ENCODE measurements around the gene BAHCC1. TPM values are rescaled to one million over a fixed set of nuclear protein-coding genes. Genes with fewer than 3 reads are reported as not detected.

The BAHCC1 gene
- total and polyA plus RNA-seq, 2 of the 8 experiments (the other 6 are each of a cell fraction or from before 2014, with no cell fraction given), result 0.26 to 0.58 TPM

DNA sequence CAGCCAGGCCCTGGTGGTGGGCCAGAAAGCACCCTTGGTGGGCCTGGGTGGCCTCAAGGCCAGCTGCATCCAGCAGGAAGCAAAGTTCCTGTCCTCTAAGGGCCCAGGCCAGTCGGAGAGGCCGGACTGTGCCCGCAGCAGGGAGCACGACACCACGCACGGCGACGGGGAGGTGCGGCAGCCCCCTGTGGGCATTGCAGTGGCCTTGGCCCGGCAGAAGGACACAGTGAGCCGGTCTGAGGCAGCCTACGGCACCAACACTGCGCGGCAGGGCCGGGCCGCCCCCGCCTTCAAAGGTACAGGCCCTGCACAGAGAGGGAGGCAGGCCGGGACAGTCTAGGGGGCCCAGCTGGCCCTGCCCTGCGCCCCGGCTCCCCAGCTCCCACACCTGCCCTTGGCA, 48.0 kb downstream of the BAHCC1 start:
- Histone ChIP-seq H3K23me2 (ENCODE audit: low read depth, low read length) (no peaks in the 10 kb centered on the region), H4K5ac (ENCODE audit: insufficient read length, low read depth, low read length) (no peak overlapping the region), H4K8ac (ENCODE audit: extremely low read depth, insufficient read depth, low read length) (peak overlapping the region; percentile 2; the same call in 1 of the 2 replicates), H3K23ac (ENCODE audit: insufficient read length) (no peak overlapping the region), H2BK120ac (replicated peaks; ENCODE audit: low read depth, low read length) (no peak overlapping the region), H3K4ac (replicated peaks; ENCODE audit: insufficient read length, low read depth, low read length) (no peak overlapping the region), H2AK5ac (ENCODE audit: low read depth, low read length) (no peak overlapping the region), H3K4me2 (ENCODE audit: insufficient read depth in 1 of 2, low read depth in 2 of 2, low read length in 2 of 2) (no peak overlapping the region), H3K56ac (replicated peaks; ENCODE audit: insufficient read length, low read depth, low read length) (no peak overlapping the region), H2BK12ac (ENCODE audit: low read depth, low read length) (no peak overlapping the region), H3K18ac (ENCODE audit: extremely low read depth, low read length) (no peak overlapping the region), H2BK20ac (ENCODE audit: low read length) (no peak overlapping the region), H3K79me2 (ENCODE audit: control insufficient read depth in 1 of 2, insufficient read depth in 2 of 2, low read length in 2 of 2) (no peaks in the 10 kb centered on the region), H3K79me1 (ENCODE audit: low read depth, low read length) (no peaks in the 10 kb centered on the region), H3K9ac (replicated peaks in 1 of 4; ENCODE audit: extremely low read depth in 1 of 4, low read depth in 3 of 4, low read length in 3 of 4) (no peak overlapping the region), H3K36me3 (ENCODE audit: control insufficient read depth in 2 of 4, insufficient read depth in 4 of 4, low read length in 3 of 4) (no peaks in the 10 kb centered on the region), H2BK5ac (ENCODE audit: low read depth, low read length) (no peak overlapping the region), H3K4me1 (replicated peaks in 1 of 4; ENCODE audit: control insufficient read depth in 3 of 4, insufficient read depth in 4 of 4, low read length in 3 of 4) (peaks cover 0 to 2% (median under 1%) of the 10 kb centered on the region in 4 experiments; a peak in 3 of 7 replicates), H4K20me1 (replicated peaks in 1 of 2; ENCODE audit: control insufficient read depth in 1 of 2, insufficient read depth in 2 of 2, low read length in 2 of 2) (no peaks in the 10 kb centered on the region), H4K91ac (replicated peaks; ENCODE audit: insufficient read length, low read length) (no peak overlapping the region), H3K27ac (ENCODE audit: low read depth, low read length) (no peak overlapping the region; the same call in 1 of the 2 replicates), H2AFZ (ENCODE audit: low read length) (no peak overlapping the region), H3K4me3 (ENCODE audit: extremely low read depth in 1 of 4, insufficient read depth in 2 of 4, low read depth in 3 of 4, low read length in 4 of 4) (no peak overlapping the region), H3K14ac (ENCODE audit: insufficient read length) (no peak overlapping the region), H2BK15ac (ENCODE audit: low read length) (no peak overlapping the region), H3K27me3 (replicated peaks in 1 of 4; ENCODE audit: control insufficient read depth in 3 of 4, extremely low read depth in 1 of 4, insufficient read depth in 3 of 4, low read length in 3 of 4) (no peaks in the 10 kb centered on the region), H3K9me3 (ENCODE audit: insufficient read depth in 2 of 2, low read depth in 1 of 2, low read length in 1 of 2) (no peaks in the 10 kb centered on the region)
- ChIA-PET CTCF (ENCODE audit: partially characterized antibody) (interaction anchor here (1.6 to 9.7 kb wide), 4 partner anchors 10 to 38 kb away, joined by 4 to 89 read pairs (median 26); no protein-coding TSS in a partner anchor), POLR2A (ENCODE audit: partially characterized antibody) (no interaction called here)
- WGBS, 2 experiments (ENCODE audit: extremely low coverage in 1 of 2, insufficient coverage in 1 of 2, insufficient read length in 1 of 2, insufficient replicate concordance in 2 of 2, low coverage in 1 of 2, low lambda C conversion rate in 2 of 2, missing lambda C conversion rate in 1 of 2), result 91% methylated on average over 19 of the region's 20 CpGs; no CpG with 5 or more reads in 1 of the 2 experiments
- DNase-seq (ENCODE audit: low read depth in 1 of 2, low spot score in 2 of 2) (no peak), FAIRE-seq (no peak)
- TF ChIP-seq TEAD4 (IDR thresholded peaks at IDR 0.05; ENCODE audit: low read depth, low read length) (no peak), RNF2 (IDR thresholded peaks at IDR 0.05; ENCODE audit: borderline replicate concordance, low read depth, low read length, missing control alignments, poor library complexity, severe bottlenecking) (no peak), BRCA1 (IDR thresholded peaks at IDR 0.05; ENCODE audit: low read depth, low read length) (no peak), POU5F1 (IDR thresholded peaks at IDR 0.05; ENCODE audit: low read depth, low read length) (no peak), TCF12 (IDR thresholded peaks at IDR 0.05; ENCODE audit: low read depth, low read length) (no peak), SIN3A (conservative IDR thresholded peaks at IDR 0.05 in 1 of 2, IDR thresholded peaks at IDR 0.05 in 1 of 2; ENCODE audit: low read depth in 1 of 2, low read length in 2 of 2) (no peak), RBBP5 (IDR thresholded peaks at IDR 0.05; ENCODE audit: borderline replicate concordance, low read depth, low read length) (no peak), CHD2 (IDR thresholded peaks at IDR 0.05; ENCODE audit: low read length) (no peak), EZH2 (IDR thresholded peaks at IDR 0.05; ENCODE audit: low read depth, low read length, severe bottlenecking) (no peak), CHD1 (IDR thresholded peaks at IDR 0.05; ENCODE audit: low read depth, low read length) (no peak), ZNF274 (IDR thresholded peaks at IDR 0.05; ENCODE audit: borderline replicate concordance, extremely low read depth, low read length) (no peak), RXRA (IDR thresholded peaks at IDR 0.05; ENCODE audit: insufficient read depth, low read depth, low read length) (no peak), POLR2A (IDR thresholded peaks at IDR 0.05; ENCODE audit: control extremely low read depth in 1 of 2, low read depth in 2 of 2, low read length in 2 of 2) (no peak), JUND (IDR thresholded peaks at IDR 0.05; ENCODE audit: low read length) (no peak), EGR1 (IDR thresholded peaks at IDR 0.05; ENCODE audit: borderline replicate concordance, low read depth, low read length) (no peak)

Measured in H1 (cell line).